Activated T-helper 1 cell treated with anti-CD3 and anti-CD28 coated beads, Interleukin-2, amount 50 U/mL, for 16 hours (primary cell): ENCODE data around the gene EFR3B.

Experiments
- DNase-seq, 2 donors: peaks; one replicate each; pipeline ENCODE4 v3.0.0-alpha.2; 2020; ENCODE audit warnings: low read depth in 1 of 2, low spot score in 1 of 2

Gene EFR3B

GRCh38 chr2:25035537-25036220 lies 6.2 kb upstream of the EFR3B start:
- no peak for DNase-seq

GRCh38 chr2:25036221-25036559 lies 5.7 kb upstream of the EFR3B start:
- DNase-seq: no peak

GRCh38 chr2:25039126-25039525 lies 2.8 kb upstream of the EFR3B start:
- DNase-seq: no peak

GRCh38 chr2:25041307-25041927 lies 459 bp upstream of the EFR3B start:
- peak in 1 of 2 donors; percentile 5 for DNase-seq

GRCh38 chr2:25042321-25043240 lies 705 bp downstream of the EFR3B start:
- no peak for DNase-seq

- DNase-seq: peak in 1 of 2 donors; percentile 14
Measured at GRCh38 chr2:25043241-25043867, 1.5 kb downstream of the EFR3B start.

GRCh38 chr2:25044011-25044410 lies 2.1 kb downstream of the EFR3B start:
- no peak for DNase-seq

GRCh38 chr2:25044990-25045389 lies 3.1 kb downstream of the EFR3B start:
- DNase-seq: no peak

- no peak for DNase-seq
Measured at GRCh38 chr2:25049422-25049821, 7.5 kb downstream of the EFR3B start.

- no peak for DNase-seq
Measured at GRCh38 chr2:25050128-25050527, 8.3 kb downstream of the EFR3B start.

- no peak for DNase-seq
Measured at GRCh38 chr2:25053041-25053440, 11.2 kb downstream of the EFR3B start.

GRCh38 chr2:25054720-25055119 lies 12.8 kb downstream of the EFR3B start:
- DNase-seq: no peak

- DNase-seq: no peak
Measured at GRCh38 chr2:25055376-25055920, 13.6 kb downstream of the EFR3B start.

- DNase-seq: no peak
Measured at GRCh38 chr2:25056098-25056821, 14.4 kb downstream of the EFR3B start.

- no peak for DNase-seq
Measured at GRCh38 chr2:25062511-25062917, 20.6 kb downstream of the EFR3B start.

- no peak for DNase-seq
Measured at GRCh38 chr2:25063876-25064660, 22.2 kb downstream of the EFR3B start.

GRCh38 chr2:25065768-25066167 lies 23.9 kb downstream of the EFR3B start:
- DNase-seq: no peak

- no peak for DNase-seq
Measured at GRCh38 chr2:25066455-25066854, 24.6 kb downstream of the EFR3B start.

GRCh38 chr2:25068217-25068616 lies 26.3 kb downstream of the EFR3B start:
- DNase-seq: no peak

- DNase-seq: no peak
Measured at GRCh38 chr2:25071966-25072365, 30.1 kb downstream of the EFR3B start.
